ENCODE measurements around the gene VPS26C. TPM values are rescaled to one million over a fixed set of nuclear protein-coding genes. Genes with fewer than 3 reads are reported as not detected.

VPS26C gene
- total and polyA plus RNA-seq, 8 donors, result 15.3 to 118 (median 40.1) TPM

GRCh38 chr21:37204580-37204979, 62.6 kb downstream of the VPS26C start:
- H3K4me1 ChIP-seq, result peaks cover 9 to 19% (median 13%) of the 10 kb centered on the region in 4 donors
- H3K36me3 ChIP-seq, result peaks cover 17 to 44% (median 40%) of the 10 kb centered on the region in 4 donors
- DNase-seq, result no peak
- no peaks in the 10 kb centered on the region for H3K27me3 ChIP-seq
- 80 to 88% (median 83%) methylated on average over 7 of the region's 7 CpGs for WGBS, 5 donors
- intact Hi-C loops (cut with DNase I; ENCODE audit: low total_unique reads), result no loop called here
- H3K27ac ChIP-seq, result no peak overlapping the region
- H3K4me3 ChIP-seq, result no peak overlapping the region
- H3K9me3 ChIP-seq, result no peaks in the 10 kb centered on the region
- TF ChIP-seq CTCF (IDR thresholded peaks at IDR 0.05), result no peak
- TF ChIP-seq EP300 (IDR thresholded peaks at IDR 0.05), result no peak
- no peak for TF ChIP-seq POLR2AphosphoS5 (IDR thresholded peaks at IDR 0.05)
- no peak for TF ChIP-seq POLR2A (IDR thresholded peaks at IDR 0.05)

GRCh38 chr21:37202221-37203110, 64.7 kb downstream of the VPS26C start:
- TF ChIP-seq EP300 (IDR thresholded peaks at IDR 0.05) (no peak), POLR2A (IDR thresholded peaks at IDR 0.05) (no peak), POLR2AphosphoS5 (IDR thresholded peaks at IDR 0.05) (no peak), CTCF (IDR thresholded peaks at IDR 0.05) (no peak)
- Histone ChIP-seq H3K27ac (no peak overlapping the region), H3K27me3 (no peaks in the 10 kb centered on the region), H3K36me3 (peaks cover 17 to 66% (median 60%) of the 10 kb centered on the region in 4 donors), H3K4me3 (no peak overlapping the region), H3K9me3 (no peaks in the 10 kb centered on the region), H3K4me1 (peaks cover 3 to 7% (median 4%) of the 10 kb centered on the region in 4 donors)
- DNase-seq, result no peak
- intact Hi-C loops (cut with DNase I; ENCODE audit: low total_unique reads), result no loop called here
- 85 to 90% (median 88%) methylated on average over 14 of the region's 14 CpGs for WGBS, 5 donors

GRCh38 chr21:37200641-37201480, 66.3 kb downstream of the VPS26C start:
- Histone ChIP-seq H3K9me3 (no peaks in the 10 kb centered on the region), H3K4me1 (no peaks in the 10 kb centered on the region), H3K27ac (no peak overlapping the region), H3K4me3 (no peak overlapping the region), H3K27me3 (no peaks in the 10 kb centered on the region), H3K36me3 (peaks cover 17 to 80% (median 75%) of the 10 kb centered on the region in 4 donors)
- no peak for TF ChIP-seq POLR2AphosphoS5 (IDR thresholded peaks at IDR 0.05)
- no peak for TF ChIP-seq CTCF (IDR thresholded peaks at IDR 0.05)
- no peak for TF ChIP-seq EP300 (IDR thresholded peaks at IDR 0.05)
- no peak for TF ChIP-seq POLR2A (IDR thresholded peaks at IDR 0.05)
- intact Hi-C loops (cut with DNase I; ENCODE audit: low total_unique reads), result no loop called here
- DNase-seq, result no peak
- 90 to 96% (median 93%) methylated on average over 10 to 16 of the region's 16 CpGs for WGBS, 5 donors

Measured in stomach (tissue), 9 donors.